NCI-H510A treated with DMSO at 0.1 percent for 48 hours (cell line): ENCODE measurements around the gene CHCHD3.
"Not testable (repeated sequence)": the region's sequence is repeated elsewhere in the genome, so short reads cannot be mapped to it uniquely, and the experiment has no call there.

Experiments
- DNase-seq: peaks from one replicate; lab custom pipeline; 2025; lab: John Stamatoyannopoulos, UW

The CHCHD3 gene

DNA sequence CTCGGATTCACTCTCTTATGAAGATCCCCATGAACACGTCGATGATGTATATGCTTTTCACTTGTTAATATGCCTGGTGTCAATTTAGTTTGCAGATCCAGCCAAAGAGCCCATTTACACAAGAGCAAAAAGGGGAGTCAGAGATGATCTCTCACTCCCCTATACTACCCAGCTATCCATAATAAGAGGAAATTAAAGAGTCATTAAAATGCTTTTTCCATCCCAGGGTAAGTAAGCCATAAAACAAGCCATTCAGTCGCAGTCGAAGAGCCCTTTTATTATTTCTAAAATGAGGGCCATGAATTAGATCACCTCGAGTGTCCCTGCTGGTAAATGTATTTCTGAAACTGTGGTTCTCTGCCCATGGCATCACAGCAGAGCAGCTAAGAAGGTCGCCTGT lies 41.2 kb downstream of the CHCHD3 start:
- no peak for DNase-seq

- no peak for DNase-seq
Measured at GRCh38 chr7:133040178-133040577, 41.7 kb downstream of the CHCHD3 start.

DNA sequence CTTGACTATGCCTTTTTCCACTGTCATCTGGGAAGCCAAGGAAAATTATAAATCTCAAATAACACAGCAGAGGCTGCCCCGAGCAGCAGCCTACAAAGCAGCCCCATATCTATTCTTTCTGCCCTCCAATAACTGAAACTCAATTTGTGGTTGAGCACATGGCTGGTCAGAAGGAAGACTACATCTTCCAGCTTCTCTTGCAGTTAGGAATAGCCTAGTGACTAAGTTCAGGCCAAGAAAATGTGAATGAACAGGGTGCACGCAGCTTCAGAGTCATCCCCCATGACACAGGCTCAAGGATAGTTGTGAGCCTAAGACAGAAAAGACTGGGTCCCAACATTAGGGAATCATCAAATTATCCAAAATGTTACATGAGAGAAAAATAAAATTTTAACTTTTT lies 42.3 kb downstream of the CHCHD3 start:
- DNase-seq = no peak

DNA sequence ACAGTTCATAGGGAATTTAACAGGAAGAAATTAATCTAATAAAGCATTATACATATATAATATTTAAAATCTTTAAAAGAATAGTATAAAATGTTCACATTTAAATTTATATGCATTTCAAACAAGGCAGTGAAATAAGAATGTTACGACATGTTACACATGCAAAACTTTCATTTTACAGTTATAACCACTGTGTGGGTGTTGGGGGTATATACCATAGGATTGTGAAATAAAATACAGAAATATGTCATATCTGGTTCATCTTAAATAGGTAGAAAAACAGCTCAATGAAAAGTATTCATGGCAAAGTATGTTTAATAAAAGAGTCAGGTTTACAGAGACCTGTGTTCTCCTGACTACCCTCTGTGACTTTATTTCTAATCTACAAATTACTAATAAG lies 45.6 kb downstream of the CHCHD3 start:
- no peak for DNase-seq

- not testable (repeated sequence) for DNase-seq
Measured at GRCh38 chr7:133035240-133035639, 46.6 kb downstream of the CHCHD3 start.

GRCh38 chr7:133030346-133030745 lies 51.5 kb downstream of the CHCHD3 start:
- no peak for DNase-seq

GRCh38 chr7:133029463-133029862 lies 52.4 kb downstream of the CHCHD3 start:
- DNase-seq = no peak

GRCh38 chr7:133027397-133027796 lies 54.5 kb downstream of the CHCHD3 start:
- no peak for DNase-seq

- DNase-seq = no peak
Measured at GRCh38 chr7:133026210-133026859, 55.6 kb downstream of the CHCHD3 start.

DNA sequence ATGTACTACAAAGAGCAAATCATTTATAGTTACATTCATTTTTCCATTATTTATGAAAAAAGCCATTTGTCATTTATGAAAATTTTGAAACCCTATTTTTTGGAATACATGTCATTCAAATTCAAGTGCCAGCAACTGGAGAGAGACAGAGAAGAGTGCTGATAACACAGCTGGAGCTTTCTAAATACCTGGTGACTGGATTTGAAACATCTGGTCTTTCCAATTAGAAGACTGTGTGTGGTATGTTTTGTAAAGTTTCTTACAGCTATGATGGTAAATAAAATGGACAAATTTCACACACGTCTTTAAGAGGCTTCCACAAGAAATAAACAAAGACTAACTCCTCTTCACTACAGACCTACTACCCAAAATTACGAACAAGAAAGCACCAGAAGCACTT lies 56.8 kb downstream of the CHCHD3 start:
- DNase-seq = no peak

DNA sequence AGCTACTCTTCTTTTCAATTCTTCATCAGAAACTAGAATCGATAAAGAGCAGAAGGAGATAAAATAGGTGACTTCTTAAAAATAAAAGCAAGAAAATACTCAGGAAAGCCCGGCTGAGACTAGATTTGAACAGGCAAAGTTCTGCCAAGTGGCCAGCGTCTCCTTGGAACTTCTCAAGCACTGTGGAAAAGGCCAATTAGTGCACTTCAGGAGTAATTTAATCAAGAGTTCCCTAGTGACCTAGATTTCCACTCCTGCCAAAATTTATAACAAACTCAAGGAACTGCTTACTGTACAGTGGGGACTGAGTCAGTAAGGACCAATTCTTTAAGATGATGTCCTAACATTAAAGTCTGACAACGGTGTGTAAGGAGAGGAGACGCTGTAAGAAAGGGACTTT lies 57.3 kb downstream of the CHCHD3 start:
- no peak for DNase-seq

- peak; percentile 58 for DNase-seq
Measured at GRCh38 chr7:133023370-133024071, 58.4 kb downstream of the CHCHD3 start.

- DNase-seq = no peak
Measured at GRCh38 chr7:133022661-133023060, 59.2 kb downstream of the CHCHD3 start.

- DNase-seq = no peak
Measured at GRCh38 chr7:133021196-133021595, 60.7 kb downstream of the CHCHD3 start.

DNA sequence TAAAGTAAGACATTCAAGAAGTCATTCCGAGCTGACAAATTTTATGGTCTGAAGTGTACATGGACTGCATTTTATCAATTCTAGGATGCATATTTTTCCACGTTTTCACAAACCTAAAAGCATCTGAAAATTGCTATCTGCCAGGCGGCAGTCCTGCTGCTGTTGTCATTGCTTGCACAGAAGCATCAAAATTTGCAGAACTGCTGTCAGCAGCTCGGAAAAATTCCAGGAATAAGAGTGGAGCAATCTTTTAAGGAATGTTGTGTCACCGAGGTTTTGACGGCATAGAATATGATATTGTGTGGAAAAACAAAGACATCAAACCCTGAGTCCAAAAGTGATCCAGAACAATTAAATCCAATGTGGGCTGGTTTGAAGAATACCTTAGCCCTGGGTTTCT lies 61.4 kb downstream of the CHCHD3 start:
- DNase-seq = no peak

GRCh38 chr7:133019590-133019989 lies 62.3 kb downstream of the CHCHD3 start:
- no peak for DNase-seq

- DNase-seq = no peak
Measured at GRCh38 chr7:133016604-133017003, 65.3 kb downstream of the CHCHD3 start.

GRCh38 chr7:133015888-133016287 lies 66.0 kb downstream of the CHCHD3 start:
- no peak for DNase-seq

DNA sequence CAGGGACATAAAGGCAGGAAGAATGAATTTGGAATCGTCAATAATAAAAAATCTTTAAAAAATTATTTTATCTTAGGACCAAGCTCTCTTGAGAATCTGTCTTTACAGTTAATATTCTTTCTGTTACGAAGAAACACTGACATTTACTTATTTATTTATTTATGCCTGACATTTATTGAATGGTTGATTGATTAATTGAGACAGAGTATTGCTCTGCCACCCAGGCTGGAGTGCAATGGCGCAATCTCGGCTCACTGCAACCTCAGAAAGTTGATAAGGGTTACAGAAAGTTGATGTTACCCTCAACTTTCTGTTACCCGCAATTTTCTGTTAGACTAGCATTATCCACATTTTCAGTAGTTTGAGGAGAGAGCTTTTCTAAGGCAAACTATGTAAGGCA lies 70.1 kb downstream of the CHCHD3 start:
- no peak for DNase-seq

DNA sequence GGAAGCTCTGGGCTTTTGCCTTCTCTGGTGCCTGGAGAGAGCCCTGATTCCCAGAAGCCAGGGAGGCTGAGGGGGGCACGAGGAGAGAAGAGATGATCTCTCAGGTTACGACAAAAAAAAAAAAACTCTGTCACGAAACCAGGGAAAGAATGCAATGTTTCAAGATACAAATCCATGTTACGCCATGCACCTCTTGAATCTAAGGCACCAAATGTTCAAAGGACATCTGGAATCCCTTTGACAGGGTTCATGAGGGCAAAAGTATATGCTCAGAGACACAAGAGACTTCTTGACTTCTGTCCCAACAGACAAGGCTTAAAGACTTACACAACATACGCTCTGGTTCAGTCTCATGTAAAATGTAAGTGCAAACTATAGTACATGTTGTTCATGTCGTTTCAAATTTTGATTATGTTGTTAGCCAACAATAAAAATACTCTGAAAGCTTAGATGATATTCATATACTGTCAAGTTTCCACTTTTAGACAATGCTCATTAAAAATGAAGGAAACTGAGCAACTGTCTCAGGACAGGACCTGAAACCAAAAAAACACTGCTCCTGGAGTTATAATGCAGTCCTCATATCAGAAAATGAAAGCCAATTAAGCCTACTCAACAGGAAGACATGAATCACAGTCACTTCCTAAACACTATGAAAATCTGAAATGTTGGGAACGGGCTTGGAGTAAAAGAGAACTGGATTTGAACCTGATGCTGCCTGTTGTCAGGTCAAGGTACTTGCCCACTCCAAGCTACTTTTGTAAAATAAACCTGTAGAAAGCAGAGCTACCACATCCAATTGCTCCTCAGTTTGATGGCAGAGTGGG lies 72.3 kb downstream of the CHCHD3 start:
- DNase-seq = no peak

- DNase-seq = no peak
Measured at GRCh38 chr7:133007961-133008360, 73.9 kb downstream of the CHCHD3 start.

DNA sequence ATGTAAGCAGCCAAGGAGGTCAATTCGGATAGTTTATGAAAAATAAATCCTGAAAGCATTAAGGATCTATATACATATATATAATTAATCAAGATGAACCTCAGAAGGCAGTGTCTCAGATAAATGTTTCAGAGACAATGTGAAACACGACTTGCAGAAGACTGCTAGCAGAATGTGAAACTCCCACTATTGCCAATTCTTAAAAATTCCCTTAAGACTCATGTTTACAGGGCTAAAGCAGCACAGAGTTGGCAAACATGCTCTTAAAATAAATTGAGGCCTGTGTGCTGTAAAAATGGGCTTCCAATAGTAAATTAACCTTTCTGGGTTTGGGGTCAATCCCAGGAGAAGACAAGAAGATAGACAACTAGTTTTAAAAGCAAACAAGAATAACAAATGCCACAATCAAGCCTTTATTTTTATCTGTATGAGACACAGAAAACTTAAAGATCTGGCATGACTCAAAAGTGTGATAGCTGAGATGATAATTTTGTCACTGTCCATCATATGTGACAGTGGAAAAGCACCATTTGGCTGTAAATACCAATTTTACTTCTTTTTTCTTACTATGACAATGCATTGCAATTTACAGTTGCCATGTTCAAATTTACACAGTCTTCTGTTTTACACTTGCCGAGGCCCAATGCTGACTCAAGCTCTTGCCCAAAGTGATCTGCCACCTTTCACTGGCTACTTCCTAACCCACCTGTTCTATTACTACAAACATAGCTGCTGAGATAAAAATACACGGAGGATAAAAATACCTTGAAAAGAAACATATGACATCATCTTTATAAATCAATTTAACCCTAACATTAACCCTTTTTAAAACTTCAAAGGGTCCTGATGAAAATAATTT lies 78.6 kb downstream of the CHCHD3 start:
- DNase-seq = no peak
